ENCODE measurements around the gene TNS4. TPM values are rescaled to one million over a fixed set of nuclear protein-coding genes. Genes with fewer than 3 reads are reported as not detected.

The TNS4 gene
- polyA plus RNA-seq, 1 donor, result not detected

DNA sequence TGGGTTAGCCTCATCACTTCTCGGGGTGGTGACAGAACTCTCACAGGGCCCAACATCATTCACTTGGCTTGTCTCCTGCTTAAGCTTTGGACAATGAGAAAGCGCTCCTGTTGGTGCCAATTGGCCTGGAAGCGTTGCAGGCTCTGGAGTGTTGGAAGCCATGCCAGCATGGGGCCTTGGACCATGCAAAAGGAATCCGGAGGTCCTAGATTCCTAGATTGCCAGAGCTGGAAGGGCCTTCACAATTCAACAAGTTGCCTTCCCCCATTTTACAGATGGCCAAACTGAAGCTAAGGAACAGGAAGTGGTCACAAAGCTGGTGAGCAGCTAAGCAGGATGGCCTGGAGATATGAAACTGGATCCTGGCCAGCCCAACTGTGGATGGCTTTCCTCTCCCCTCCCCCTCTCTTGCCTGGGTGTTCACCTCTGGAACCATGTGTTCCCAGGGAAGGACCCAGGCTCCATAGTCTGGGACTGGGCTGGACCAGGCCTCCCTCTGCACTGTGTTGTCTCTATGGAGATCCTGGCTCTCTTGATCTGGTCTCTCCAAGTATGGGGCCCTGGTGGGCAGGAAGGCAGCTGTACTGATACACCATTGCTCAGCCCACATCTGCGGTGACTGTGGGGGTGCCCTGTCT lies 64.2 kb downstream of the TNS4 start:
- DNase-seq (ENCODE audit: low read depth), result no peak

DNA sequence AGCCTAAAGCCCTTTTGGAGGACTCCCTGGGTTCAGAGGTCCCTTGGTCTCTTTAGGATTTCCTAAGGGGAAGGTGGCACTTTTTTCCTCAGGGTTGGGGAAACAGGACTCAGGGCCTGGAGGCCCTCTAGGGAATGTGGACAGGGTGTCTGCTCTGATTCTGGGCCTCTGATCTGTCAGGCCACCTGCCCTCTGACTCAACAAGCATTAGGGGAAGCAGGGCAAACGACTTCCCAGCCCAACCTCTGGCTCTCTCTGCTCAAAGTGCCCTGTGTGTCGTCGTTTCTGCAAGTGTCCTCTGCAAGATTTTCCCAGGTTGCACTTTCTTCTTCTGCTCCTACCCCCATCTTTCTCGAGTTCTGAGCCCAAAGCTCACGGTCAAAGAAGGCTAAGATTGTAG lies 64.8 kb downstream of the TNS4 start:
- DNase-seq (ENCODE audit: low read depth), result no peak

DNA sequence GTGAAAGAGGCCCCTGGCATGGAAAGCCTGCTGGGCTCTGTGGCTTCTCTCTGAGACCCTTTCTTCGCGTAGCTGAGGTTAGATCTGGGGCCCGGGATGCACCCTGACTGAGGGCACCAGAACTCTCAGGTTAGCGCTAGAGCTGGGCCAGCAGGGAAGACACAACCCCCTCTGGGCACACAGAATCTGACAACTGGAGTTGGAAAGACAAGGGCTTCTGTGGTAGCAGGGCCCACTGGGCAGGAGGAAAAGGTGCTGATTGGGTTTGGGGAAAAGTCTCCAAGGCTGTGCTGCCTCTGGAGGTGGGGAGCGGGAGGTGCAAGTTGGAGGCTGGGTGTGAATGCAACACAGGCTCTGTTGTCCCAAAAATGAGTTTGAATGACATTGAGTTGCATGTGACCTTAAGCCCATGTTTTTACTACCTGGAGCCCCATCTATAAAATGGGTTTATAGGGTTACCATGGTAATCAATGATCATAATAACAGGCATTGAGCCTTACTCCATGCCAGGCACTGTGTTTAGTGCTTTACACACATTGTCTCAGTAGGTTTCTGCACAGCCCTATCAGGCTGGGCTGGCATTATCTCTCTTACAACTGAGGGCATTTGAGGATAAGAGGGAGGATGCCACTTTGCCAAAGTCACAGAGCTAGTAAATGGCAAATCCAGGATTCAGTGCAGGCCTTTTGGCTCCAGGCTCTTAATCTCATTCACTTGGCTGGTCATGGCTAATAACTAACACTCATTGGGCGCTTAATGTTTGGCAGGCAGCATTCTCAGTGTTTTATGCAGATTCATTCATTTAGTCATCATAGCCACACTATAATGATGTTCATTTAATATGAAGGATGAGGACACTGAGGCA lies 67.6 kb downstream of the TNS4 start:
- DNase-seq (ENCODE audit: low read depth), result no peak

DNA sequence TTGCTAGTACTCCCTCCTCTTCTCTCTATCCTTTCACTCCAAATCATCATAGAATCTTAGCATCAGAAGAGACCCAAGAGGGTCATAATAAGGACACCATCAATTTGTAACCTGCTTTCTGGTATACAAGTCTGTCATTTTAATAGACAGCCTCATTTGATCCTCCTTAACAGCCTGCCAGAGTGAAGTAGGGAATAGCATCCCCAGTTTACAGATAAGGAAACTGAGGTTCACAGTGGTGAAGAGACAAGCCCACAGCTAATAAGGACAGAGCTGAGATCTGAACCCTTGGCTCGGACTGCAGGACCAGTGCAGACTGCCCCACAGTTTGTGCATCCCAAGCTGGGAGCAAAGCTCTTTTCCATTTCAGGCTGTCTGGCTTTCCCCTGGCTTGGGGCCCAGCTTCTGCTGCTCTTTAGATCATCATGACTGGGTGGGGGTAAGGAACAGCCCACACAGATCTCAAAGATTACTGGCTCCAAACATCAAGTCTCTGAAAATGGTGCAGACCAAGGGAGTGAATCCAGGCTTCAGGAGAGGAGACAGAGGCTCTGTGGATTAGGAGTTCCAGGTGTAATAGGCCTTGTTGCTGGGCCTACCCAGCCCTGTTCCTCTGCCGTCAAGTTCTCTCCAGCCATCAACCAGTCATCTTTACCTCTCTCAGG lies 68.4 kb downstream of the TNS4 start:
- DNase-seq (ENCODE audit: low read depth), result no peak

DNA sequence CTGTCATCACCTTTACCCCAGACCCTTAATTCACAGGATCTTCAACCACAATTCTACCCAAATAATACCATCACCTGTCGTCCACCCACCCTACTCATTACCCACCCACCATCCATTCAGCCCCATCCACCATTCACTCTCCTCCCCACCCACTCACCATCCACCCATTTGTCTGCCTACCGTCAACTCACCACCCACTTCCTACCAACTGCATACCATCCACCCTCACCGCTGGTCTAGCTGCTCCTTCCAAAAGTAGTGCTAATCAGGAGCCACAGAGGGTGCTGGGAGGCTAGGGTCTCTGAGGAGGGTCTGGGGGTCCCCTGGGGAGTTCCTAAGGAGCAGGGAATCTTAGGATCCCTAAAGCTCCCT lies 70.2 kb downstream of the TNS4 start:
- DNase-seq (ENCODE audit: low read depth), result no peak

DNA sequence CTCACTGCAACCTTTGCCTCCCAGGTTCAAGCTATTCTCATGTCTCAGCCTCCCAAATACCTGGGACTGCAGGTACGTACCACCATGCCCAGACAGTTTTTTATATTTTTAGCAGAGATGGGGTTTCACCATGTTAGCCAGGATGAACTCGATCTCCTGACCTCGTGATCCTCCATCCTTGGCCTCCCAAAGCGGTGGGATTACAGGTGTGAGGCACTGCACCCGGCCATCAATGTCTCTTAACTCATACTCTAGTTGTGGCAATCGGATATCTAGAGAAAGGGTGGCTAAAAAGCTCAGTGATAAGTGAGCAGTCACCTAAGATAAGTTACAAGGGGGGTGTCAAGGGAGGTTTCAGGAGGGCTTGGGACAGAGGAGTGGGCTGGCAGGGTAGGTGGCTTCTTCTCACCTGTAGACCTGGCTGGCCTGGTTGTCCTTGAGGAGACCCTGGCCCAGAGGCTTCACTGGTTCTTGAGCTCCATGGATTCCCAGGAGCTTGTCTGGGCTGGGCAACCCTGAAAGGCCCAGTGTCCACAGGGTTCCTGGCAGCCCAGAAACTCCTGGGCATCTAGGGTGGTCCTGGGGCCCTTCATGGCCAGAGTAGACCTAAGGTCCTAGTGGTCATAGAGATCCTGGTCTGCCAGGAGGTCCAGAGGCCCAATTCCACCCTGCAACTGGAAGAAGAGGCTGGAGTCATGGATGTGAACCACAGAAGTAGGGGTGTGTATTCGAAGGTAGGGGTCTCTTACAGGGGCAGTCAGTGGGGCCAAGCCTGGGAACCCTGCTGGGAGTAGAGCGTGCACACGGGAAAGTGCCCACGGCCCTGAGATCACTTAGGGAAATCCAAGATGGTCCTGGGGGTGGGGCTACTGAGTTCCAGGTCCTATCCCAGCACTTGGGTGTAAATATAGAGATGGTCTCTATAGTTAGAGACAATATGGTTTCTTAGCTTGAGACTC lies 70.9 kb downstream of the TNS4 start:
- DNase-seq (ENCODE audit: low read depth), result no peak

DNA sequence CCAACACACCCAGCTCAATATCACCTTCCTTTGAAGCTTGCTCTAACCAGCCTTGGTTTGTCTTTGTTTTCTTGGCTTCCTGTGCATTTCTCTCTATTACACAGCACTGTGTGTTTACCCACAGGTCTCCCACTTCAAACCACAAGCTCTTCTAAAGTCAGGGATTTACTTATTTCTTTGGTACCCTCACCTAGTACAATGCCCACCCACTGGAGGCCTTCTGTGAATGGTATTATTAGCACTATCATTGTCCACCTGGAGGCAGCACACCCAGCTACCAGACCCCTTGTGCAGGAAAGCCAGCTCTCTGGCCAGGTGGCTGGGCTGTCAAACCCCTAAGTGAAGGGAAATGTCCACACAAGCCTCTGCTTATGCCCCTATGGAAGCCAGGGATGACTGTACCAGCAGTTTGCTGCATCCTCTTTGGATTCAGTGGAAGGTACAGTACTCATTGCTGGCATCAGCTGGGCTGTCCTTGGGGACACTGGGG lies 74.4 kb downstream of the TNS4 start:
- DNase-seq (ENCODE audit: low read depth), result no peak

Other genes starting within 250 kb of the TNS4 start
- gene CDC6, start 213.7 kb downstream of the TNS4 start, polyA plus RNA-seq (ENCODE audit: insufficient read length), result 7.1 TPM
- gene RARA, start 192.4 kb downstream of the TNS4 start, polyA plus RNA-seq (ENCODE audit: insufficient read length), result 59.0 TPM
- 0.70 TPM for gene GJD3, start 136.9 kb downstream of the TNS4 start, polyA plus RNA-seq (ENCODE audit: insufficient read length)
- 53.9 TPM for gene TOP2A, start 83.7 kb downstream of the TNS4 start, polyA plus RNA-seq (ENCODE audit: insufficient read length)
- 225 TPM for gene IGFBP4, start 58.2 kb downstream of the TNS4 start, polyA plus RNA-seq (ENCODE audit: insufficient read length)
- 0.39 TPM for gene CCR7, start 63.8 kb upstream of the TNS4 start, polyA plus RNA-seq (ENCODE audit: insufficient read length)
- 115 TPM for gene SMARCE1, start 146.2 kb upstream of the TNS4 start, polyA plus RNA-seq (ENCODE audit: insufficient read length)
- gene KRT222, start 163.6 kb upstream of the TNS4 start, polyA plus RNA-seq (ENCODE audit: insufficient read length), result 0.13 TPM
- gene KRT24, start 202.1 kb upstream of the TNS4 start, polyA plus RNA-seq (ENCODE audit: insufficient read length), result not detected